GM21825 (cell line): Measurements from ENCODE around the gene HS3ST6.
"Not testable (repeated sequence)": the region's sequence is repeated elsewhere in the genome, so short reads cannot be mapped to it uniquely, and the experiment has no call there.

Experiments
- ATAC-seq: cut with Tn5 transposase; IDR thresholded peaks from one replicate; pipeline ENCODE4 v1.9.1; 2021; ENCODE audit warnings: mild to moderate bottlenecking, moderate library complexity; ENCODE audit not compliant: unreplicated experiment

Gene HS3ST6

DNA sequence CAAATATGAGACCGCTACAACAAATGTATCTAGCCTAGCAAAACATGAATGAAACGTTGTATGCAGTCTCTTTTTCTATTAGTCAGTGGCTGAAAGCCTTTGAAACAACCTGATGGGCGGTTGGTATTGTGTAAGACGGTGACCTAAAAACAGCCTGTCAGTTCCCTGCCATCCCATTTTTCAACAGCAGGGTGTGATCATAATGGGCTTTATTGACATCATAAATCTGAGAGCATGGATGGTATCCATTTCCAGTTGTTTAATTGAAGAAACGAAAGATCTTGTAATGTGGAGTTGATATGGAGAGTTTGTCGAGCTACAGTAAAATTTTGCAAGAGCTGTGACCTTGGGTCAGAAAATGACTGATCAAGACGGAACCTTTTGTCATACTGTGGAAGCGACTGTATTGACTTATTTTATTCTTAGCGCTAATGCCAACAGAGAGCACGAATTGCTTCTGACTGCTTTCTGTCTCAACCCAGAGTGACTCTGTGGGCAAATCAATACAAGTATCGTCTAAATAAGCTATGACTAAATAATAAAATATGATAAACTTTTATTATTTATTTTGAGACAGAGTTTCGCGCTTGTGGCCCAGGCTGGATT is 34.0 kb downstream of the HS3ST6 start:
- no peak for ATAC-seq

DNA sequence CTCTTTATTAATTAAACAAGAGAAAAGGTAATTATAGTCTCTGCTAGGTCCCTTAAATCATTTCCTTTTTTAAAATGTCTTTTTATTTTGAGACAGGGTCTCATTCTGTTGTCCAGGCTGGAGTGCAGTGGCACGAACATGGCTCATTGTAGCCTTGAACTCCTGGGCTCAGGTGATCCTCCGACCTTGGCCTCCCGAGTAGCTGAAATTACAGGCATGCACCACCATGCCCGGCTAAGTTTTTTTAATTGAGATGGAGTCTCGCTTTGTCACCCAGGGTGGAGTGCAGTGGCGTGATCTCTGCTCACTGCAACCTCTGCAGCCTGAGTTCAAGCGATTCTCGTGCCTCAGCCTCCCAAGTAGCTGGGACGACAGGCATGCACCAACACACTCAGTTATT is 37.0 kb downstream of the HS3ST6 start:
- not testable (repeated sequence) for ATAC-seq

- no peak for ATAC-seq
Observed at GRCh38 chr16:1879477-1879876, 38.7 kb downstream of the HS3ST6 start.

GRCh38 chr16:1878256-1878655 is 40.0 kb downstream of the HS3ST6 start:
- ATAC-seq, result no peak

GRCh38 chr16:1877804-1878203 is 40.4 kb downstream of the HS3ST6 start:
- ATAC-seq, result no peak

- no peak for ATAC-seq
Observed at GRCh38 chr16:1877089-1877488, 41.1 kb downstream of the HS3ST6 start.

DNA sequence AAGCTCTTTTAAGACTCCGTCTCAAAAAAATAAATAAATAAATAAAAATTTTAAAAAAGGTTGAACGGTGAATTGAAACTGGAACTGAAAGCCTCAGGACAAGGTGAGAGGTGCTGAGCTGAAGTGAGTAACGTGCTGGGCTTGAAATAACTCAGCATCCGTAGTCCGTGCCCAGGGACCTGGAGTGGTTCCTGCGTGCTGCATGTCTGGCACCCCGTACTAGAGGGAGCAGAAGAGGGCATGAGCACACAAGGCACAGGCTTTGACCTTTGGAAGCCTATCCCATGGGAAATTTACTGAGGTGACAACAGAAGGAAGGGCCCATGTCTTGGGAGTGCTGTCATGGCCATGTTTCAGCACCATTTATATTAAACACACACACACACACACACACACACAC is 41.7 kb downstream of the HS3ST6 start:
- ATAC-seq, result no peak

GRCh38 chr16:1876066-1876465 is 42.1 kb downstream of the HS3ST6 start:
- ATAC-seq, result not testable (repeated sequence)

DNA sequence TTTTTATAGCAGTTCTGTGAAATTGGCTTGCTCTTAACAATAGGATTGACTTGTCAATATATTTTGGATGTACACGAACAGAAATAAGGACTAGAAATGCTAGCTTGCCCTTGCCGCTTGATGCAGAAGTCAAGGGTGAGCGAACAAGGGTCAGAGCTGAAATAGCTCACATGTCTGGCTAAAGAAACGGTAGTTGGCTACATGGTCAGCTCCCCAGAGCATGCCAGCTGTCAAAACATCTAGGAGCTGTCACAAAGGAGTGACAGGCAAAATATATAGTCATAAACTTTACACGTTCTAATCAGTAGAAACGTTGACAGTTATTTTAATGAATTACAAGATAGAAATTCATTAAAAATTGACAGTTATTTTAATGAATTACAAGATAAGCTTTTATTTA is 43.4 kb downstream of the HS3ST6 start:
- ATAC-seq, result no peak

DNA sequence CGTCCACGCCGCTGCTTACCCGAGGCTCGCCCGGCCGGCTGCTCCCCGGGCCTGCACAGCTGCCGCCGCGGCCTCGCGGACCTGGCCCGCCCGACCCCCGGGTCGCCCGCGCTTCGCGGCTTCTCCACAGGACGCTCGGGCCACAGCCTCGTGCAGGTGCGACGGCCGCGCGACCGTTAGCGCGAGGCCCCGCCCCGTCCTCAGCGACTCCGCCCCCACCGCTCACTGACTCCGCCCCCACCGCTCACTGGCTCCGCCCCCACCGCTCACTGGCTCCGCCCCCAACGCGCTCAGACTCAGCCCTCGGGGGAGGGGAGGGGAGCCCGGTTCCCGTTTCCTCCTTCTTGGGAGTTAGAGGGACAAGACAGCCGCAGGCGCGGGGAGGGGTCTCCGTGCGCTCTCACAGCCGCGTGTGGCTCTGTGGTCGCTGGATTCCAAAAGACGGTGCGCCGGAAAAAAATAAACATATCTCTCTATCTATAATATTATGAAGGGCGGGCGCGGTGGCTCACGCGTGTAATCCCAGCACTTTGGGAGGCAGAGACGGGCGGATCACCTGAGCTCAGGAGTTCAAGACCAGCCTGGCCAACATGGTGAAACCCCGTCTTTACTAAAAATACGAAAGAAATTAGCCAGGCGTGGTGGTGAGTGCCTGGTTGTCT is 46.1 kb downstream of the HS3ST6 start, which contains the start of gene MEIOB:
Gene MEIOB, minus strand, starts transcription at position 191 of the 662 bp plus-strand sequence. CDS start 3,989 bp downstream, outside the sequence.
- no peak for ATAC-seq

DNA sequence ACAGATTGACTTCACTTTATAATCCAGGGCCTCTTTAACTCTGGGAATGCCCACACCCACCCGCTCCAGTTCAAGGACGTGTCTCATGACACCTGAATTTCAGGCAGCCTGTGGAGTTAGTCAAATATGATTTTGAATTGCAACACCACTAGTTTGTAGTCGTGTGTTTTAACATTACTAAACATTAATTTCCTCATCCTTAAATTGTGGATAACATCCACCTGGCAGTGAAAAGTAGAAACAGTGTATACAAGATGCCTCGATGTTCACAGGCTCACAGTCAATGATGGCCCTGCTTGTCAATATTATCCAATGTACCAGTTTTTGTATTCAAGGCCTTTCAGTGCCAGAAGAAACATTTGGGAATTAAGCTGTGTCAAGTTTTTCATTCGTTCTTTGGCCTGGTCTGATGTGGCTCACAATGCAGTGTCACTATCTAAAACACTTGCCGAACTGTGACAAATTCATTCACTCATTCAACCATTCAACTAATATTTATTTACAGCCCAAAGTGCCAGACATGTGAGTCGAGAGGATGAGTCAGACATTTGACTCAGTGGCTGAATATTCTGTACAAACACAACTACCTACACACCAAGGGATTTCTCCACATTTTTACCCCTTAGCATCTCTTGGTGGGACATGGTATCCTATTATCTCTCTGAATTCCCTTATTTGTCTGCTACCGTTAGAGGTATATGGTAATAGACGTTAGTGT is 47.7 kb downstream of the HS3ST6 start:
- ATAC-seq, result no peak

DNA sequence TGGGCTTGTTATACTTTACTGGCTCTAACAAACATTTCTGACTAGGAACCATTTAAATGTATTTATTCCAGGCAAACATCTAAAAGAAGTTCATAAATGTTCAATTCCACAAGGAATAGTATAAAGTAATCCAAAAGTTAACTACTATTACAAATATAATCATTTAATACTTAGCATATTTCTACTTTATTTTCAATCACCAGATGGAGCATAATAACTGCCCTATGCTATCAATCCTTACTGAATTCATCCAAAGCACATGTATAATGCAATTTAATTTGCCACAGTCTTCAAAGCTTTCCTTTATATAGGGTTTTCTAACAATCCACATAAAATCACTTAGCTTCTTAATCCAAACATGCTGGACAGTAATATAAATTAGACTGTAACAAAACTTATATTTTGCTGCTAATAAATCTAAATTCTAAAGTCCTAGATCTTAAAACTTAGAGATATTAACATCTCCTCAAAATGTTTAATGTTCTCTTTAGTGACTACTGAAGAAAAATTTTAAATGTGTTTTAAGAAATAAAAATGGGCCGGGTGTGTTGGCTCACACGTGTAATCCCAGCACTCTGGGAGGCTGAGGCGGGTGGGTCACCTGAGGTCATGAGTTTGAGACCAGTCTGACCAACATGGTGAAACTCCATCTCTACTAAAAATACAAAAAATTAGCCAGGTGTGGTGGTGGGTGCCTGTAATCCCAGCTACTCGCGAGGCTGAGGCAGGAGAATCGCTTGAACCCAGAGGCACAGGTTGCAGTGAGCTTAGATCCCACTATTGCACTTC is 52.1 kb downstream of the HS3ST6 start:
- no peak for ATAC-seq

DNA sequence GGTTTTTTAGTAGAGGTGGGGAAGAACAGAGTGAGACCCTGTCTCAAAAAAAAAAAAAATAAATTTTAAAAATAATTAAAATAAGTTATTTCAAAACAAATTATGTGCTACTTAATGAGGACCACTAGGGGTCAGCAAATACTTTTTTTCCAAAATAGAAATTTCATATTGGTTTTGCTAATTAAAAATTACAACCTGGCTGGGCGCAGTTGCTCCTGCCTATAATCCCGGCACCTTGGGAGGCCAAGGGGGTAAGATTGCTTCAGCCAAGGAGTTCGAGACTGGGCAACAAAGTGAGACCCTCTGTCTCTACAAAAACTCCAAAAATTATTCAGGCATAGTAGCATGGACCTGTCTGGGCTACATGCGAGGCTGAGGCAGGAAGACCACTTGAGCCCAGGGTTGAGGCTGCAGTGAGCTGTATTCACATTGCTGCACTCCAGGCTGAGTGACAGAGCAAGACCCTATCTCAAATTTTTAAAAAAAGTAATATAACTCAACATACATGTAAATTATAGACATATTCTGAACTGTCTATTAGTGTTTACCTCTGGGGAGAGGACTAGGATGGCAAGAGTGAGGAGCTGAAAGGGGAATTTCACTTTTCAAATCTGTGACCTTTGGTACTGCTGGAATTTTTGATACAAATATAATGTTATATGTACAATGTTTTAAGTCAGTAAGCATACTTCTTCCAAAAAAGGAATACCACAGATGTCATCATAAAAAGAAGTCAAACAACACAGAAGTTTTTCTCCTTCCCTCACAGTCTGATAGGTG is 54.3 kb downstream of the HS3ST6 start:
- no peak for ATAC-seq

DNA sequence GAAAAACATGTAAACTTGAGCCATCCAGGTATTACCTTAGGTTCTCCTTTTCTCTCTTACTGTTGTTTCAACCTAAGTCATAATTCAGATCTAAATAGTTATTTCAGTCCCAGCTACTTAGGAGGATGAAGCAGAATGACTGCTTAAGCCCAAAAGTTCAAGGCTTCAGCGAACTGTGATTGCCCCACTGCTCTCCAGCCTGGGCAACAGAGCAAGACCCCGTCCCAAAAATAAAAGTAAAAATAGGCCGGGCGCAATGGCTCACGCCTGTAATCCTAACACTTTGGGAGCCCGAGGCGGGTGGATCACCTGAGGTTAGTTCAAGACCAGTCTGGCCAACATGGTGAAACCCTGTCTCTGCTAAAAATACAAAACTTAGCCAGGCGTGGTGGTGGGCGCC is 55.8 kb downstream of the HS3ST6 start:
- ATAC-seq, result no peak

DNA sequence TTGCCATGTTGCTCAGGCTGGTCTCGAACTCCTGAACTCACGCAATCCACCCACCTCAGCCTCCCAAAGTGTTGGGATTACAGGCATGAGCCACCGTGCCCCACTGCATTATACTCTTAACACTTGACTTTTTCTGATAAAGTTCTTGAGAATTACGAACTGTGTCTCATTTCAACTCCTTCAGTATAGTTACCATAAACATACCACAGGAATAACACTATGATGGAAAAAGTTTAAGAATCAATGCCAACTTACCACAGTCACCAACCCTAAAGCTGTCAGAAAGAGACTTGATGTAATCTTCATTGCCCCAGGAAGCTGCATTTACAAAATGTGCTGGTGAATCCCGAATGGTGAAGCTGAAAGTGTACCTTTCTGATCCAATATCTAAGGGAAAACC is 56.5 kb downstream of the HS3ST6 start:
- no peak for ATAC-seq
